Body of pancreas (tissue), 4 donors: ENCODE measurements around the gene CD47. TPM values are rescaled to one million over a fixed set of nuclear protein-coding genes. Genes with fewer than 3 reads are reported as not detected.

Experiments
- ATAC-seq: fragments of 150-250 bp; one replicate; pipeline ENCODE4 v1.9.1; 2016
- DNase-seq, 4 donors: peaks; one replicate each; pipeline ENCODE4 v3.0.0-alpha.2; 2019
- H3K27ac ChIP-seq, 4 donors: fragments of 200-600 bp; sonication (generic); 1 replicate in 3 of 4; 2 replicates in 1 of 4; pipeline versions ENCODE4 v1.5.1 to v1.6.1; 2016 to 2019; ENCODE audit warnings: mild to moderate bottlenecking in 1 of 4, mixed read lengths in 1 of 4, moderate library complexity in 1 of 4
- H3K27me3 ChIP-seq, 2 donors: fragments of 200-600 bp; sonication (generic); one replicate each; pipeline ENCODE4 v1.6.0; 2016; ENCODE audit warnings: mild to moderate bottlenecking in 1 of 2
- H3K36me3 ChIP-seq, 2 donors: fragments of 200-600 bp; sonication (generic); replicated peaks in 1 of 2; 2 replicates each; pipeline ENCODE4 v1.5.1; 2016; ENCODE audit warnings: low read depth in 2 of 2; ENCODE audit not compliant: insufficient read depth in 1 of 2
- H3K4me1 ChIP-seq: fragments of 200-600 bp; sonication (generic); one replicate; pipeline ENCODE4 v1.6.0; 2016
- H3K4me3 ChIP-seq, 2 donors: fragments of 200-600 bp; sonication (generic); 1 replicate in 1 of 2; 2 replicates in 1 of 2; pipeline ENCODE4 v1.5.1; 2016 to 2019
- H3K9me3 ChIP-seq, 3 donors: fragments of 200-600 bp; sonication (generic); 1 replicate in 2 of 3; 2 replicates in 1 of 3; pipeline ENCODE4 v1.5.1; 2016
- POLR2A ChIP-seq, 3 donors: fragments of 450-650 bp; IDR thresholded peaks; one replicate each; pipeline ENCODE4 v1.6.1; 2016; ENCODE audit warnings: antibody characterized with exemption in 3 of 3, mild to moderate bottlenecking in 2 of 3
- WGBS, 2 donors: methylation state at CpG; one replicate each; pipeline ENCODE4 v1.1.5; 2017; 5-methylcytosine and 5-hydroxymethylcytosine counted together
- intact Hi-C: fragments of 100-400 bp; cut with DNase I; formaldehyde crosslinking; loops from one replicate; pipeline ENCODE4 v1.15.1; 2023
- total RNA-seq, 2 donors: library from RNA; depleted of rRNA; stranded (reverse); fragments of >200 nt; gene quantifications; one replicate each; pipeline ENCODE4 v1.1.0, GENCODE V29; 2016
- TF ChIP-seq, protein P1 (sequence below), 7 experiments: fragments of 450-650 bp in 4 of 7; fragments of 200-600 bp in 3 of 7; sonication (generic) in 3 of 7; IDR thresholded peaks; one replicate each; pipeline ENCODE4 v1.5.1; 2016 to 2019; ENCODE audit warnings: antibody characterized with exemption in 7 of 7

The CD47 gene
- total RNA-seq, 2 donors from 2014 or later = 34.3 to 51.1 TPM

GRCh38 chr3:108127301-108127988, 36.6 kb upstream of the CD47 start:
- intact Hi-C loops = no loop called here
- ATAC-seq = no peak
- WGBS, 2 donors = 63 to 65% methylated on average over 9 of the region's 9 CpGs
- no peaks in the 10 kb centered on the region for H3K4me1 ChIP-seq
- H3K36me3 ChIP-seq = no peaks in the 10 kb centered on the region
- no peak for DNase-seq
- no peaks in the 10 kb centered on the region for H3K9me3 ChIP-seq
- no peak for TF ChIP-seq POLR2A (IDR thresholded peaks at IDR 0.05)
- TF ChIP-seq, protein P1, sequence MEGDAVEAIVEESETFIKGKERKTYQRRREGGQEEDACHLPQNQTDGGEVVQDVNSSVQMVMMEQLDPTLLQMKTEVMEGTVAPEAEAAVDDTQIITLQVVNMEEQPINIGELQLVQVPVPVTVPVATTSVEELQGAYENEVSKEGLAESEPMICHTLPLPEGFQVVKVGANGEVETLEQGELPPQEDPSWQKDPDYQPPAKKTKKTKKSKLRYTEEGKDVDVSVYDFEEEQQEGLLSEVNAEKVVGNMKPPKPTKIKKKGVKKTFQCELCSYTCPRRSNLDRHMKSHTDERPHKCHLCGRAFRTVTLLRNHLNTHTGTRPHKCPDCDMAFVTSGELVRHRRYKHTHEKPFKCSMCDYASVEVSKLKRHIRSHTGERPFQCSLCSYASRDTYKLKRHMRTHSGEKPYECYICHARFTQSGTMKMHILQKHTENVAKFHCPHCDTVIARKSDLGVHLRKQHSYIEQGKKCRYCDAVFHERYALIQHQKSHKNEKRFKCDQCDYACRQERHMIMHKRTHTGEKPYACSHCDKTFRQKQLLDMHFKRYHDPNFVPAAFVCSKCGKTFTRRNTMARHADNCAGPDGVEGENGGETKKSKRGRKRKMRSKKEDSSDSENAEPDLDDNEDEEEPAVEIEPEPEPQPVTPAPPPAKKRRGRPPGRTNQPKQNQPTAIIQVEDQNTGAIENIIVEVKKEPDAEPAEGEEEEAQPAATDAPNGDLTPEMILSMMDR (IDR thresholded peaks at IDR 0.05) = no peak
- H3K27ac ChIP-seq = no peak overlapping the region
- no peak overlapping the region for H3K4me3 ChIP-seq
- H3K27me3 ChIP-seq = no peaks in the 10 kb centered on the region

- DNase-seq = no peak
- H3K36me3 ChIP-seq = no peaks in the 10 kb centered on the region
- ATAC-seq = no peak
- H3K27me3 ChIP-seq = no peaks in the 10 kb centered on the region
- H3K27ac ChIP-seq = no peak overlapping the region
- no peak overlapping the region for H3K4me3 ChIP-seq
- TF ChIP-seq POLR2A (IDR thresholded peaks at IDR 0.05) = no peak
- TF ChIP-seq, protein P1 (IDR thresholded peaks at IDR 0.05) = no peak
- 70 to 88% methylated on average over 1 of the region's 1 CpG for WGBS, 2 donors
- no peaks in the 10 kb centered on the region for H3K9me3 ChIP-seq
- H3K4me1 ChIP-seq = no peaks in the 10 kb centered on the region
- intact Hi-C loops = no loop called here
These were observed 35.5 kb upstream of the CD47 start for GRCh38 chr3:108126348-108126747.

DNA sequence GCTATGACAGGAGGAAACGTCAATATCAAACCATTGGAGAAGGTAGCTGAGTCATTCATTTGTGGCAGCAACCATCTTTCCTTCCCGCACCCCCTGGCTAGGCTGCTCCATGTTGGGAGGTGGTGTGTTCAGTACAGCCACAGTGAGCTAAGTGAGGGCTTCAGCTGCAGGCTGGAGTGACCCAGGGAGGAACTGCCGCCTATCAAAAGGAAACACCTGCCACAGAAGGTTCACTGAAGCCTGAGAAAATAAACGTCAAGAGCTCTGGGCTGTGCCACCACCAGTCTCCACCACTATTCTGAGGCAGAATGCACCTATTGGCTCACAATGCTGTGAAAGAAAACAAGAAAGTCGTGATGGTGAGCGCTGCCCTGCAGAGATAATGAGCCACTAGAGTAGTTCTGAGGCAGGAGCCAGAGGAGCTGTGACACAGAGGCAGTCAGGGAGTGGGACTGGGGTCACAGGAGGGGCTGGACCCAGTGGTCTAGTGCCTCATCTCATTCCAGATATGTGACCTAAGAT, 34.8 kb upstream of the CD47 start:
- intact Hi-C loops = no loop called here
- DNase-seq (no peak), ATAC-seq (no peak)
- TF ChIP-seq, protein P1 (IDR thresholded peaks at IDR 0.05) = no peak
- no peak for TF ChIP-seq POLR2A (IDR thresholded peaks at IDR 0.05)
- Histone ChIP-seq H3K4me1 (no peaks in the 10 kb centered on the region), H3K9me3 (no peaks in the 10 kb centered on the region), H3K4me3 (no peak overlapping the region), H3K27me3 (no peaks in the 10 kb centered on the region), H3K27ac (no peak overlapping the region), H3K36me3 (no peaks in the 10 kb centered on the region)
- WGBS, 2 donors = 50% methylated on average over 6 of the region's 6 CpGs

GRCh38 chr3:108125153-108125543, 34.3 kb upstream of the CD47 start:
- intact Hi-C loops = no loop called here
- H3K4me3 ChIP-seq = no peak overlapping the region

More at GRCh38 chr3:108125153-108125543, 34.3 kb upstream of the CD47 start:
- no peak for TF ChIP-seq POLR2A (IDR thresholded peaks at IDR 0.05)
- TF ChIP-seq, protein P1 (IDR thresholded peaks at IDR 0.05) = no peak
- DNase-seq (no peak), ATAC-seq (no peak)
- Histone ChIP-seq H3K9me3 (no peaks in the 10 kb centered on the region), H3K4me1 (no peaks in the 10 kb centered on the region), H3K36me3 (no peaks in the 10 kb centered on the region), H3K27ac (no peak overlapping the region), H3K27me3 (no peaks in the 10 kb centered on the region)
- WGBS, 2 donors = 81 to 86% methylated on average over 4 of the region's 4 CpGs
